ENCODE data around the gene HAUS5.

Gene HAUS5

GRCh38 chr19:35671818-35672217 lies 59.3 kb downstream of the HAUS5 start:
- no peak for DNase-seq (ENCODE audit: low read depth)

GRCh38 chr19:35673121-35673804 lies 60.7 kb downstream of the HAUS5 start:
- DNase-seq (ENCODE audit: low read depth) = no peak
